HUDEP-2 (cell line): ENCODE measurements around the gene ENOSF1.
A peak's percentile ranks its signal among the peaks of the same experiment; 100 is the strongest.

Experiments used
- DNase-seq, 76 experiments: peaks; one replicate each; lab custom pipeline; 2025; ENCODE audit not compliant: unreplicated experiment in 76 of 76; lab: John Stamatoyannopoulos, UW

Gene ENOSF1

GRCh38 chr18:708096-708495 is 4.3 kb downstream of the ENOSF1 start:
- no peak for DNase-seq

GRCh38 chr18:706405-706804 is 6.0 kb downstream of the ENOSF1 start:
- DNase-seq: no peak

GRCh38 chr18:703213-703967 is 9.0 kb downstream of the ENOSF1 start:
- DNase-seq: no peak

- no peak for DNase-seq
These were observed 14.6 kb downstream of the ENOSF1 start for GRCh38 chr18:697800-698199.

- DNase-seq: no peak
These were observed 15.4 kb downstream of the ENOSF1 start for GRCh38 chr18:697012-697411.

GRCh38 chr18:693466-694187 is 18.8 kb downstream of the ENOSF1 start:
- no peak for DNase-seq

GRCh38 chr18:692824-693223 is 19.6 kb downstream of the ENOSF1 start:
- no peak for DNase-seq

- DNase-seq: no peak
These were observed 24.1 kb downstream of the ENOSF1 start for GRCh38 chr18:688323-688722.

GRCh38 chr18:686339-687111 is 25.9 kb downstream of the ENOSF1 start:
- DNase-seq: peak in 5 of 76 experiments; percentile 2 to 14 (median 3)

- no peak for DNase-seq
These were observed 27.0 kb downstream of the ENOSF1 start for GRCh38 chr18:685438-685837.

GRCh38 chr18:683531-683930 is 28.9 kb downstream of the ENOSF1 start:
- DNase-seq: no peak

GRCh38 chr18:682833-683232 is 29.6 kb downstream of the ENOSF1 start:
- no peak for DNase-seq

GRCh38 chr18:682416-682815 is 30.0 kb downstream of the ENOSF1 start:
- peak in 49 of 76 experiments; percentile 1 to 76 (median 31) for DNase-seq

- no peak for DNase-seq
These were observed 30.4 kb downstream of the ENOSF1 start for GRCh38 chr18:681985-682384.

- DNase-seq: no peak
These were observed 32.0 kb downstream of the ENOSF1 start for GRCh38 chr18:680392-680791.

- no peak for DNase-seq
These were observed 32.9 kb downstream of the ENOSF1 start for GRCh38 chr18:679516-679915.

GRCh38 chr18:678482-679182 is 33.8 kb downstream of the ENOSF1 start:
- no peak for DNase-seq

- DNase-seq: no peak
These were observed 34.5 kb downstream of the ENOSF1 start for GRCh38 chr18:677951-678381.

- no peak for DNase-seq
These were observed 35.3 kb downstream of the ENOSF1 start for GRCh38 chr18:677145-677544.

GRCh38 chr18:676736-677135 is 35.7 kb downstream of the ENOSF1 start:
- no peak for DNase-seq

GRCh38 chr18:676069-676468 is 36.4 kb downstream of the ENOSF1 start:
- peak in 1 of 76 experiments; percentile 3 for DNase-seq
